MM.1S (cell line): Measurements from ENCODE around the gene SCIN.
"Not testable (repeated sequence)": the region's sequence is repeated elsewhere in the genome, so short reads cannot be mapped to it uniquely, and the experiment has no call there.

Experiments
- CTCF ChIP-seq: fragments of 300-600 bp; sonication (generic); IDR thresholded peaks from 2 replicates; pipeline ENCODE4 v1.5.1; 2016; ENCODE audit warnings: antibody characterized with exemption, low read length, mixed read lengths
- EZH2 ChIP-seq: fragments of 300-600 bp; sonication (generic); optimal IDR thresholded peaks from 2 replicates; pipeline ENCODE3; 2017; ENCODE audit warnings: low read depth, mild to moderate bottlenecking, antibody characterized with exemption, low read length, mixed read lengths

DNA sequence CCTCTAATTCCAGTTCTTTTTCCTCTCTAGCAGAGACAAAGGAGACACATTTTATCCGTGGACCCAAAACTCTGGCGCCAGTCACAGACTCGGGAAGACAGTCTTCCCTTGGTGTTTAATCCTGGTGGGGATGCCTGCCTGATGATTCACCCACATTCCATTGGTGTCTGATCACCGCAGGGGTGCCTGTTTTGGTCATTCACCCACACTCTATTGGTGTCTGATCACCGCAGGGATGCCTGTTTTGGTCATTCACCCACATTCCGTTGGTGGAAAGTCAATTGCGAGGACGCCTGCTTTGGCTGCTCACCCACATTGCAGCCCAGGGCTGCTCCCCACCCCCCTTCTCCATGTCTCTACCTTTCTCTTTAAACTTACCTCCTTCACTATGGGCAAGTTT, 89.9 kb downstream of the SCIN start:
- TF ChIP-seq CTCF, EZH2: not testable (repeated sequence)
